Brain pericyte (primary cell): ENCODE measurements around the gene IDH2.
"Not testable (repeated sequence)": the region's sequence is repeated elsewhere in the genome, so short reads cannot be mapped to it uniquely, and the experiment has no call there.

ENCODE experiments used
- DNase-seq: peaks from one replicate; pipeline ENCODE4 v3.0.0-alpha.2; 2012; ENCODE audit warnings: low read depth, low spot score

IDH2 gene

DNA sequence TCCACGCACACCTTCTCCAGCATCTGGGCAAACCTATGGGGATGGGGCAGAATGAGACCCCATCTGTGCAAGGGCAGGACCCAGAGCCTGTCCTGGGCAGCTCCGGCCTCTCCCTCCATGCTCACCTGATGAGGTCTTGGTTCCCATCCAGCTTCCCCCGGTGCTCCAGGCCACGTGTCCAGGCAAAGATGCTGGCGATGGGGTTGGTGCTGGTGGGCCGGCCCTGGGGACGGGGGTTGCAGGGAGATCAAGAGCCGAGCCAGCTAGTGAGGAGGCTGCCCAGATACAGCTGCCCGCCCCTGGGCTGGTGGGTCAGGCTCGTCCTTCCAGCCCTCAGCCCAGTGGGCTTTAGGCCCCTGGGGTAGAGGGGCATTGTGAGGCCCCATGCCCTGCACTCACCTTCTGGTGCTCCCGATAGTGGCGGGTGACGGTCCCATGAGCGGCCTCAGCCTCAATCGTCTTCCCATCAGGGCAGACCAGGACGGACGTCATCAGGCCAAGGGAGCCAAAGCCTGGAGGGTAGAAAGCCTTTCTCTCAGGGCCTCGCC lies 17.3 kb downstream of the IDH2 start:
- no peak for DNase-seq

DNA sequence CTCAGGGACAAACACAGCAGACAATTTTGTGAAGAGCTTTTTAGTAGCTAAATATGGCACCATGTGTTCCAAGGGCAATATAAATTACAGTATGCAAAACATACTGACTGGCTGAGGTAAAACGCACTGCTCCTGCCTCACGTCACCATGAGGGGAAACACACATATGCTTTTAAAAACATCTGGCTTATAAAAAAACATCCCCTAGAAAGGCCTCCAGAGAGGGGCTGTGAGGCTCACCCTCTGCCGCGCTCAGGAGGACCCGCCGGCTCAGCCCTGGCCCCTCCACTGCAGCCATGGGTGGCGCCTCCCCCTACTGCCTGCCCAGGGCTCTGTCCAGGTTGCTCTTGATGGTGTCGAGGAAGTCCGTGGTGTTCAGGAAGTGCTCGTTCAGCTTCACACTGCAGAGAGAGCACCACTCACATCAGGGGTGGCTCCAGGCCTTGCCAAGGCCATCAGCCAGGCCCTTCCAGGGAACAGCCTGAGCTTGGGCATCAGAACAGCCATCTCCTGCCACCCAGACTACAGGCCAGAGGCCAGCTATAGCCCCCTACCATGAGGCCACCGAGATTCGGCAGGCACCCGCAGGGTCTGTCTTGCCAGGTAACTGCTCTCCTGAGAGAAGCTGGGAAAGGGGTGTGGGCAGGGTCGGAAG lies 18.2 kb downstream of the IDH2 start:
- DNase-seq = no peak

DNA sequence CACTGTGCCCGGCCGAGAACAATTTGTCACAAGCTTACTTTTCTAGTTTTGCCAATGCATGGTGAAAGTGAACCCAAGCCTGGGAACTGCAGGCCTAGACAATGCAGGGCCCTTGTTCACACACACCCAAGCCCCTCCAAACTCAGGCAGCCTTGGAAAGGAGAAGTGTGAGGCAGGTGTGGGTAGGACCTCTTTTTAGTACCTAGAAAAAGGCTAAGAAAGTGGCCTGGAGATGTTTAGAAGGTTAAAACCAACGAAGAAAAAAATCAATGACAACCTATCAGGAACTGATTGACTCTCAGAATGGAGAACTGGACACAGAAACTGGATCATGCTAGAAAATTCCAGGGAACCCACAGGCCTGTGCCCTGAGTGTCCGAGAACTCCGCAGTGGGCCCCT lies 18.8 kb downstream of the IDH2 start:
- no peak for DNase-seq

DNA sequence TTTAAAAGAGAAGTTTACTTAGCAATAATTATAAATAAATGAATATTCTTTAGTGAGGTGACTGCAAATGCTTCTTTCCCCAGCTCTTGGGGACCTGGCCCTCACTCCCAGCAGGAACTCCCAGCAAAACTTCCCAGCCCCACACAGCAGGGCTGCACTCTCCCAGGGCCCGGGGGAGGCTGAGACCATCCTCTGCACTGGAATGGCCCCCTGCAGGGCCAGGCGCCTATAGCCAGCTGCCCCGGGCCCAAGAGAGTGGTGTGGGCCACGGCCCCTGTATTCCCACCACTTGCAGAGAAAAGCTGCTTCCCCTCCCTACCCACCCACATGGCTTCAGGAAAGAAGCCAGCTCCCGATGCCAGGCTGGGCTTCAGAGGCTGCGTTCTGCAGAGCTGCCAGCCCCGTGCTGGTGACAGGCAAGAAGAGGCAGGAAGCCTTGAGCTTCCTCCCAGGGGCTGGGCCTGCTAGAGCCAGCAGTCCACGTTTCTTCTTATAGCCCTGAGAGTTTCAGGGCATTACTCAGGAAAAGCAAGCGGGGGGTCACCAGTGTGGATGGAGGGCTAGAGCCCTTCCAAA lies 20.0 kb downstream of the IDH2 start:
- no peak for DNase-seq

DNA sequence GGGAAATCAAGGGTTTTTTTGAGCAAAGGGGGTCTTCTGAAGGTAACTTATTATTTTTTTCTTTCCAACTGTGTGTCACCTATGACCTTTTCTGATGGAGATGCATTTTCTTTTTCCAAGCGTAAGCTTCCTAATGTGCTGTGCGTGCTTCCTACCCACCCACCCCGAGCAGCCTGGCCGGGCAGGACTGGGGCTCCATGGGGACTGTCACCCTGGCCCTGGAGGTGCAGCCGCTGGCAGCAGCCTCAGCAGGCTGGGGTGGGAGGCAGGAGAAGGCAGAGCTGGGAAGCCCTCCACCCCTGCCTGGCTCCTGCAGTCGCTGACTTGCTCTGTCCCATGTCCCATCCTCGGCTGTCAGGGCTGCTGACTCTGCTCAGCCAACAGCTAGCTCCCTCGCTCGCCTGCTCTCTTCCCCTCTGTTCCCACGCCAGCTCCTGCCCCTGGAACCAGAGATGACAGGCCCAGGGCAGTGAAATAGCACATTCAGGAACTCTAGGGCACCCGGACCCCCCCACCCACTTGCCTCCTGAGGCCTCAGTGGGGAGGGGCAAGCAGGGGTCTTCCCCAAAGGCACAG lies 21.4 kb downstream of the IDH2 start:
- no peak for DNase-seq

DNA sequence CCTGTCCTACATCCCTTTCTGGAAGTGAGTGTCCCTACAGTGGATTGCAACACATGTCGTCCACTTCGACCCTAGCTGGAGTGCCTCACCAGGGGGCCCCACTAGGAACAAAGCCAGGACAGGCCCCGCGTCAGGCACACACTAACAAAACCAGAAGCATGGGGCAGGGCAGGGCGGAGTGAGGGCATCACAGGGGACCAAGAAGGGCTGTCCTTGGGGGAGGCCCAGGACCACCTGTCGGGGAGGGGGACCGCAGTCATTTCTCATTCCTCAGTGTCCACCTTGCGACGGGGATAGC lies 21.9 kb downstream of the IDH2 start:
- no peak for DNase-seq

DNA sequence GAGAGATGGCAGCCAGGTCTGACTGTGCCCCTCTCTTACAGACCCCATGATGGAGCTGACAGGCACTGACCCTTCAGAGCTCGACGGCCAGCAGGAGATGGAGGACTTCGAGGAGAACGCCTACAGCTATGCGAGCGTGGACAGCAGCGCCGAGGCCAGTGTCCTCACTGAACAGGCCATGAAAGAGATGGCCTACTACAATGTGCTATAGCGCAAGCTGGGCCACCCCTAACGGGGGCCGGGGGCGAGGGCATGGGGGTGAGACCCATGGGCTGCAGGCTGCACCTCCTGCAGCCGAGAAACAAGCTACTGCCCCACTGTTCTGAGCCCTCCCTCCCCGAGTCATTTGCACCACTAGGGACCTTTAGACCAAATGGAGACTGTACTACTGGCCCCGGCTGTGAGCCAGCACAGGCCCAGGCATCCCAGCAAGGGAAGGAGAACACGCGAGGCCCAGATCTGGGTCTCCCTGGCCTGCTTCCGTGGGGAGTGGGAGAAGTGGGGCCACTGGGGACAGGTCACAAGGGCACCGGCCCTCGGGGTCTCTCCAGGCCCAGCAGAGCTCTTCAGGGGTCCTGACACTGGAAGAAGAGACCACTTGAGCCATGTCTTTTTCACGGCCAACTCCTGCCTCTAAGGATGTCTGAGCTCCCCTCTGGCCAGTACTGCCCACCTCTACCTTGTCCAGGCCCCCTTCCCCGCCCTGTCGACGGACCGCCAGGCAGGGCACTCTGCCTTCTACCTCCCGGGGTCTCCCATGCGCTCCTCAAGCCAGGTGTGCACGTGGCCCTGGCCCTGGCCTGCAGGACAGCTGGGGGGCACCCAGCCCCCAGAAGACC lies 22.4 kb downstream of the IDH2 start:
- DNase-seq = no peak

DNA sequence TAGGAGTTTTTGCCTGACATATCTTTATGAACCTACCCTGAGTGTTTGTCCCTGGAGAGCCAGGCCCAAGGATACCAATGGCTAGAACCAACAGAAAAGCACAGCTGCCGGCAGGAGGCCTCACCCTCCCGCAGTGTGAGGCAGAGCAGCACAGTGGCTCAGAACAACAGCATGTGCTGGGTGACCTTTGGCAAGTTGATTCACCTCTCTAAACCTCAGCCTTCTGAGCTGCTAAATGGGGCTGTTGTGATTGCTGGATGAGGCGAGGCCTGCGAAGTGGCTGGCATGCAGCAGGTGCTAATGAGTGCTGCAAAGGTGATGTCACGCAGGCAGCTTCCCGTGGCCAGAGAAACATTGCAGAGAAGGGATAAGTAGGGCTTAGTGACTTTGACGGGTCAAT lies 23.3 kb downstream of the IDH2 start:
- no peak for DNase-seq

DNA sequence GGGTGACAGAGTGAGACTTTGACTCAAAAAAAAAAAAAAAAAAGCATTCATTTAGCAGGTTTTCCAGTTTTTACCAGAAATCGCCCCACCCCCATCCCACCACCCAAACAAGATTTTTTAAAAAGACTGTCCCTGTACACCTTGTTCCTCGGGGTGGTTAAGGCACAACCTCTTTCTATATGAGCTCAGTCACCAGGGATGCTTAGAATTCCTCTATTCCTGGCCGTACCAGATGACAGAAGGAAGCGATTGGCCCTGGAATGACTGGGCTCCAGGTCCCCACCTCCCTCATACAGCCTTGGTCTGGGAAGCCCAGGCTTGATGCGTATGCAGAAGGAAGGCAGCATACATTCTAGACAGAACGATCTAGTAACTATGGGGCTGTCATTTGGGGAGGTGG lies 25.6 kb downstream of the IDH2 start:
- no peak for DNase-seq

DNA sequence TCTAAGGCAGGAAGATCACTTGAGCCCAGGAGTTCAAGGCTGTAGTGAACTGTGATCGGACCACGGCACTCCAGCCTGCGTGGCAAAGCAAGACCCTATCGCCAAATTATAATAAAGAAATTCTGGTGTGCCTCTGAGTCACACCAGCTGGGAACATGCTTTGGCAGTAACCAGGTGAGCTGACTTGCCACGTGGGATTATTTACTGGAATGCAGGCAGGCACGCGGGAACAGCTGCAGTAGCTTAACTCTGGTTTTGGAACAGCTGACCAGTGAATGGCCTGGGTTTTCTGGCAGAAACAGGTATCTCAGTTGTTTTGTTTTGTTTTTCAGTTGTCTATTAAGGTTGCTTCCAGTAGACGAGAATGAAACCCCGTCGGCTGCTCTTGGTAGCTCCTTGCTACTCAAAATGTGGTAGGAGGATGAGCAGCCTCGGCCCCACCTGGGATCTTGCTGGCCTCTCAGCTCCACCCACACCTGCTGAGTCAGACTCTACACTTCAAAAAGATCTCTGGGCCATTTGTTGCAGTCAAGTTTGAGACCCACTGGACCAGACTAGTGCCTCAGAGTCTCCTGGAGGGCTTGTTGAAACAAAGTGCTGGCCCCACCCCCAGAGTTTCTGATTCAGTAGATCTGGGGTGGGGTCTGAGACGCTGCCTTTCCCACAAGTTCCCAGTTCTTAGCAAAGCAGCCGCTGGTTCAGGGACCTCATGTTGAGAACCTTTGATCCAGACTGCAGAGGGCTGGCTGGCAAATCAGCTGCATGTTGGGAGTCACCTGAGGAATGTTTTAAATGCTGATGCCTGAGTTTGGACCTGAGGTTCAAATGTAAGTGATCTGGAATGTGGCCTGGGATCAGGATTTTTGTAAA lies 26.6 kb downstream of the IDH2 start:
- no peak for DNase-seq

DNA sequence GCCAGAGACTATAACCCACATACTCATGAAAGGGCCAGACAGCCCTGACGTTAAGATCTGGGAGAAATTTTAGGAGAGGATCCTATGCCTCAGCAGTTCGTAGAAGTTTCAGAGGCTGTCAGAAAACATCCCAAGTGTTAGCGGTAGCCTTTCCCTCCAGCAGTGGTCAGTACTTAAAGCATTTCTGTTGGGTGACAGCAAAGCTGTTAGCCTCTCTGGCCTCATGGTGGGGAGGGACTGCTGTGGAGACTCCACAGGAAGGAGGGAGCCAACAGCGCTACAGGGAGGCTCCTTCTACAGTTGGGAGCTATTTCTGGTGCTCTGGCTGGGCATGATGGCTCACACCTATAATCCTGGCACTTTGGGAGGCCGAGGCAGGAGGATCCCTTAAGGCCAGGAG lies 27.4 kb downstream of the IDH2 start:
- DNase-seq = no peak

DNA sequence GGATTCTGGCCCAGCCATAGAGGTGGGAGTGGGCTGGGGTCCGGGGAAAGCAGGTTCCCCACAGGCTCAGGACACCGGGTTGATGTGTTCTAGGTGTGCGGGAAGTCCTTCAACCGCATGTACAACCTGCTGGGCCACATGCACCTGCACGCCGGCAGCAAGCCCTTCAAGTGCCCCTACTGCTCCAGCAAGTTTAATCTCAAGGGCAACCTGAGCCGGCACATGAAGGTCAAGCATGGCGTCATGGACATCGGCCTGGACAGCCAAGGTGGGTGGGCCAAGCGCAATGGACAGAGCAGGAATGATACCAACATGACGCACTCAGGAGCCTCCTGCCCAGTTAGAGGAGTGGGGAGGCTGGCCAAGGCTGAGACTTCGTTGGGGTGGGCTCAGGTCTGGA lies 28.2 kb downstream of the IDH2 start:
- no peak for DNase-seq

DNA sequence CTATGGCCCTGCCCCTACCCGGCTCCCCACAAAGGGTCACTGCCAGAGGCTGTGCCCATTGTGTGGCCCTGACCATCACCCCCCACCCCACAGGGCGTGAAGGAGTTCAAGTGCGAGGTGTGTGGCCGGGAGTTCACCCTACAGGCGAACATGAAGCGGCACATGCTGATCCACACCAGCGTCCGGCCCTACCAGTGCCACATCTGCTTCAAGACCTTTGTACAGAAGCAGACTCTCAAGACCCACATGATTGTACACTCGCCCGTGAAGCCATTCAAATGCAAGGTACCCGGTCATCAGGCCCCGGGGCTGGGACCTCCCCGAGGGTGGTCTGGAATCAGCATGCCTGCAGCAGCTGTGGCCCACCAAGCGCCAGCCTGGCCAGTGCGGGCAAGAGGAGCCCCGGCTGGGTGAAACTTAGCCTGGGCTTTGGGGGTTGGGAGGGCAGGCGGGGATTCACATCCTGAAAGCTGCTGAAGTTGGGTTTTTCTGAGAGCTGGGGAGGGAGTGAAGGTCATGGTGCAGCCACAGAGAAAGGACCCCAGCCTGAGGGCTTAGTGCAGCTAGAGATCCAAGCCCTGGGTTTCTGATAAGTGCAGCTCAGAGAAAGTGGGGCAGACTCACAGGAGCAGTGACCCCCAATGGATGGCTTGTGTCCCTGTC lies 29.2 kb downstream of the IDH2 start:
- DNase-seq = no peak

DNA sequence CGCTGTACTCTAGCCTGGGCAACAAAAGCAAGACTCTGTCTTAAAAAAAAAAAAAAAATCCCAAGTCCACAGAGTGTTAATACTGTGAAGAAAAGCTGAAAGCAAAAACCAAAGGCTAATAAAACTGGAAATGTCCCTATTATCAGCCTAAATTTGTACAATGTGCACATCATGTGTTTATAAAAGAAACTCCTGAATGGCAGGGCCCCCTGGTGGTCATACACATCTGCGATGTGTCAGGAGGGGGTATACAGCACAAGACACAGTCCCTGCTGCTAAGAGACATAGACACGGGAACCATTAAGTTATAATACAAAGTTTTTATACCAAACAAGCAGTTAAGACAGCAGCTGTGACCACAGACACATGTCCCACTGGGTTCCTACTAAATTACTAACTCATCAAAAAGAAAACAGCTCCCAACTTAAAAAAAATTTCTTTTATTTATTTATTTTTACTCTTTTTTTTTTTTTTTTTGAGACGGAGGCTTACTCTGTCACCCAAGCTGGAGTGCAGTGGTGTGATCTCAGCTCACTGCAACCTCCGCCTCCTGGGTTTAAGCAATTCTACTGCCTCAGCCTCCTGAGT lies 31.0 kb downstream of the IDH2 start:
- peak; percentile 83 for DNase-seq

DNA sequence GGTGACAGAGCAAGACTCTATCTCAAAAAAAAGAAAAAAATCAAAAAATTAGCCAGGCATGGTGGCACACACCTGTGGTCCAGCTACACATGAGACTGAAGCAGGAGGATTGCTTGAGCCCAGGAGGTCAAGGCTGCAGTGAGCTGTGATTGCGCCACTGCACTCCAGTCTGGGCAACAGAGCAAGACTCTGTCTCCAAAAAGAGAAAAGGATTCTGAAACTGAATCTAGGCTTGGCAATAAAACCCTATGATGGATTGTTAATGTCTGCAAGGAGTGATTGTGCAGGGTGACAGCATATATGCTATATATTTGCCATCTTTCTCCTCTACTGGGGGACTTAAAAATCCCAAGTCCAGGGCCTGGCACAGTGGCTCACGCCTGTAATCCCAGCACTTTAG lies 31.6 kb downstream of the IDH2 start:
- DNase-seq = not testable (repeated sequence)

DNA sequence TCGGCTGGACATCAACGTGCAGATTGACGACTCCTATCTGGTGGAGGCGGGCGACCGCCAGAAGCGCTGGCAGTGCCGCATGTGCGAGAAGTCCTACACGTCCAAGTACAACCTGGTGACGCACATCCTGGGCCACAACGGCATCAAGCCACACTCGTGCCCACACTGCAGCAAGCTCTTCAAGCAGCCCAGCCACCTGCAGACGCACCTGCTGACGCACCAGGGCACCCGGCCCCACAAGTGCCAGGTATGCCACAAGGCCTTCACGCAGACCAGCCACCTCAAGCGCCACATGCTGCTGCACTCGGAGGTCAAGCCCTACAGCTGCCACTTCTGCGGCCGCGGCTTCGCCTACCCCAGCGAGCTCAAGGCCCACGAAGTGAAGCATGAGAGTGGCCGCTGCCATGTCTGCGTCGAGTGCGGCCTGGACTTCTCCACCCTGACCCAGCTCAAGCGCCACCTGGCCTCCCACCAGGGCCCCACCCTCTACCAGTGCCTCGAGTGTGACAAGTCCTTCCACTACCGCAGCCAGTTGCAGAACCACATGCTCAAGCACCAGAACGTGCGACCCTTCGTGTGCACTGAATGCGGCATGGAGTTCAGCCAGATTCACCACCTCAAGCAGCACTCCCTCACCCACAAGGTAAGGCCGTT lies 34.2 kb downstream of the IDH2 start:
- DNase-seq = no peak

DNA sequence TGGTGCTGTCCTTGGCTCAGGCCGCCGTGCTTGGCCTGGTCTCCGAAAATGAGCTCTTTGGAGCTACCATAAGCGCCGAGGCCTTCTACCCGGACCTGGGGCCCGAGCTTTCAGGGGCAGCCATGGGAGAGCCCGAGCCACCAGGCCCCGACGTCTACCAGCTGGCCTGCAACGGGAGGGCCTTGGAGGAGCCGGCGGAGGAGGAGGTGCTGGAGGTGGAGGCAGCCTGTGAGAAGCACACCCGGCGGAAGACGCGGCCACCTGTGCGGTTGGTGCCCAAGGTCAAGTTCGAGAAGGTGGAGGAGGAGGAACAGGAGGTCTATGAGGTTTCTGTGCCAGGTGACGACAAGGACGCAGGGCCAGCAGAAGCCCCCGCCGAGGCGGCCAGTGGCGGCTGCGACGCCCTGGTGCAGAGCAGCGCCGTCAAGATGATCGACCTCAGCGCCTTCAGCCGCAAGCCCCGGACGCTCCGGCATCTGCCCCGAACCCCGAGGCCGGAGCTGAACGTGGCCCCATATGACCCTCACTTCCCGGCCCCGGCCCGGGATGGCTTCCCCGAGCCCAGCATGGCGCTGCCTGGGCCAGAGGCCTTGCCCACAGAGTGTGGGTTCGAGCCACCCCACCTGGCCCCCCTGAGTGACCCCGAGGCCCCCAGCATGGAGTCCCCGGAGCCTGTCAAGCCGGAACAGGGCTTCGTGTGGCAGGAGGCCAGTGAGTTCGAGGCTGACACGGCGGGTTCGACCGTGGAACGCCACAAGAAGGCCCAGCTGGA lies 34.9 kb downstream of the IDH2 start:
- no peak for DNase-seq

DNA sequence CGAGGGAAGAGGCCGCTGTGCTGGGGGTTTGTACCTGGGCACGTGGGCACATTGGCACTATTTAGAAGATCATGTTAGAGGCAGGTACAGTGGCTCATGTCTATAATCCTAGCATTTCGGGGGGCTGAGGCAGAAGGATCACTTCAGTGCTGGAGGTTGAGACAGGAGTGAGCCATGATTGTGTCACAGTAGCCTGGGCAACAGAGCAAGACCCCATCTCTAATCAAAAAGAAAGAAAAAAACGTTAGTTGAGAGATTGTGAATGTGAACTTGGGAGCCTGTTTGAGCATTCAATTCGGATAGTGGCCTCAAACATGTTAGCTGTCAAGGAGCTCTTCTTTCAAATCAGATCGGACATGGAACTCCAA lies 36.6 kb downstream of the IDH2 start:
- DNase-seq = no peak

DNA sequence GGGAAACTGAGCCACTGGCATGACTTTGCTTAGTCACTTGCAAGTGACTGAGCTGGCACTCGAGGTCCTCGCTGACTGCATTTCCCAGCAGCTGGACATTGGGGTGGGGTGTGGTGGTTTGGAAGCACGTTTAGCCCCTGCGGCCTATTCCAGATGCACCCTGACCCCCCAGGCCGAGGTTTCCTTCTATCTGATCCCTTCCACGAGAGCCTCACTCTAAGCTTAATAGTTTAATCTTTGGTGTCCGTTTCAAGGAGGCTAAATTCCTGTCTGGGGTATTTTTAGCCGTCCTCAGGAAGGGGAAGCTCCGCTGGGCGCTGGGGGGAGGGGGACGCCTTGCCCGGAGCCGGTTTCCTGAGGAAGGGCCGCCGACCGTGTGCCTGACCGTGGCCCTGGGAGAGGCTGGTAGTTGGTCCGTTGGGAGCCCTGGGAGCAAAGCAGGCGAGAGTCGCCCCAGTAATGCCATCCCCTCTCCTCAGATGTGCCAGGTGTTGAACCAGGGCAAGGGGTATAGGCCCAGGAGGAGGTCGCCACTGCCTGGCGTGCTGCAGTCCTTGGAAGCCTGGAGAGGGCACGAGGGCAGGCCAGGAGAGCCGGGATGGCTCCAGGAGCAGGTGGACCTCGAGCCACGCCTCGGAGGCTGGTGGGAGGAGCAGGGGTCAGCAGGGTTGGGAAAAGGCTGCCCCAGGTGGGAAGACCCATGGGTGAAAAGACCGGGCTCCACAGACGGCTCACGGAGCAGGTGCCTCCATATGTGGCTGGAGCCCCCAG lies 37.2 kb downstream of the IDH2 start:
- DNase-seq = no peak
